Pancreas (tissue), 10 donors: ENCODE results near the gene NTSR1. TPM values are rescaled to one million over a fixed set of nuclear protein-coding genes. Genes with fewer than 3 reads are reported as not detected.

Experiments
- ATAC-seq, 4 donors: fragments of 200-7000 bp; cut with Tn5 transposase; one replicate each; pipeline versions ENCODE4 v1.8.0 to v1.9.1; 2020; ENCODE audit warnings: mild to moderate bottlenecking in 4 of 4, moderate library complexity in 4 of 4
- DNase-seq, 6 donors: peaks; one replicate each; pipeline ENCODE4 v3.0.0-alpha.2; 2020
- FAIRE-seq: peaks from 2 replicates; lab custom pipeline; 2012; peaks lifted over from hg19 to GRCh38; lab: Jason Lieb, UNC
- H3K27ac ChIP-seq, 4 donors: fragments of 200-600 bp; sonication (generic); 1 replicate in 3 of 4; 2 replicates in 1 of 4; pipeline versions ENCODE4 v1.5.0 to v1.8.0; 2020
- H3K27me3 ChIP-seq, 4 donors: fragments of 200-600 bp; one replicate each; pipeline ENCODE4 v1.8.0; 2021
- H3K36me3 ChIP-seq, 3 donors: fragments of 200-600 bp; sonication (generic) in 1 of 3; one replicate each; pipeline versions ENCODE4 v1.5.0 to v1.8.0; 2020 to 2021
- H3K4me1 ChIP-seq, 3 donors: fragments of 200-600 bp; one replicate each; pipeline ENCODE4 v1.8.0; 2021
- H3K4me3 ChIP-seq, 4 donors: fragments of 200-600 bp; sonication (generic) in 2 of 4; one replicate each; pipeline versions ENCODE4 v1.5.0 to v1.8.0; 2020 to 2021
- H3K9me3 ChIP-seq, 4 donors: fragments of 200-600 bp; one replicate each; pipeline ENCODE4 v1.8.0; 2021
- CTCF ChIP-seq, 4 donors: fragments of 200-600 bp; sonication (generic) in 3 of 4; IDR thresholded peaks; one replicate each; pipeline versions ENCODE4 v1.5.0 to v1.8.0; 2021; ENCODE audit warnings: antibody characterized with exemption in 4 of 4
- WGBS, 2 donors: extraction: QIAGEN DNeasy Blood & Tissue Kit; methylation state at CpG; one replicate each; pipeline ENCODE4 v1.1.7; 2013; 5-methylcytosine and 5-hydroxymethylcytosine counted together
- intact Hi-C, 3 donors: fragments of 100-400 bp; cut with DNase I; formaldehyde crosslinking; loops; one replicate each; pipeline versions ENCODE4 v1.11.1 to v1.14.2; 2022
- polyA plus RNA-seq, 2 donors: library from polyadenylated mRNA; stranded (reverse); fragments of 200-250 nt; gene quantifications; one replicate each; pipeline ENCODE4 v1.2.3, GENCODE V29; 2013
- total RNA-seq, 6 donors: library from RNA; stranded (reverse); fragmentation: NEBNext Ultra II Directional in 4 of 6; extraction: Animal tissue kit (Norgen Biotek cat#: 25700) in 4 of 6; gene quantifications; one replicate each; pipeline versions ENCODE4 v1.2.1 to v1.2.4, GENCODE V29; 2021 to 2023
- donor health status: healthy with polysubstance abuse.
- donor health status: DM: no; HTN: no; CAD: no; lungs with moderate emphysema.
- donor health status: DM: no; HTN: no; CAD: no.
- donor health status: control.
- donor health status: control.
- donor health status: Bipolar disorder and iron deficiency.
- donor health status: DM: yes; HTN: yes; CAD: no.
- donor health status: DM: no; HTN: no; CAD: no.
- donor health status: DM: no; HTN: no; CAD: no.
- donor health status: DM: yes; HTN: yes; CAD: no.

NTSR1 gene
- total and polyA plus RNA-seq, 8 donors, result 0.02 to 0.15 (median 0.09) TPM; not detected in 2

GRCh38 chr20:62765021-62765420, 56.4 kb downstream of the NTSR1 start:
- ATAC-seq (no peak), DNase-seq (no peak), FAIRE-seq (no peak)
- H3K4me1 ChIP-seq, result no peaks in the 10 kb centered on the region
- H3K9me3 ChIP-seq, result no peaks in the 10 kb centered on the region
- H3K27ac ChIP-seq, result no peak overlapping the region
- H3K4me3 ChIP-seq, result no peak overlapping the region
- no peaks in the 10 kb centered on the region for H3K36me3 ChIP-seq
- intact Hi-C loops, result no loop called here
- TF ChIP-seq CTCF (IDR thresholded peaks at IDR 0.05), result no peak
- 64 to 73% methylated on average over 6 of the region's 6 CpGs for WGBS, 2 donors
- H3K27me3 ChIP-seq, result no peaks in the 10 kb centered on the region

GRCh38 chr20:62765432-62766070, 56.9 kb downstream of the NTSR1 start:
- Histone ChIP-seq H3K4me1 (no peaks in the 10 kb centered on the region), H3K9me3 (no peaks in the 10 kb centered on the region), H3K36me3 (no peaks in the 10 kb centered on the region), H3K27ac (no peak overlapping the region), H3K4me3 (no peak overlapping the region), H3K27me3 (no peaks in the 10 kb centered on the region)
- DNase-seq (peak in 2 of 6 donors; percentile 12 to 60), FAIRE-seq (no peak), ATAC-seq (no peak)
- WGBS, 2 donors, result 54 to 67% methylated on average over 15 of the region's 15 CpGs
- no peak for TF ChIP-seq CTCF (IDR thresholded peaks at IDR 0.05)
- intact Hi-C loops, result no loop called here

- peak in 2 of 6 donors; percentile 28 to 49 for DNase-seq
- no peaks in the 10 kb centered on the region for H3K27me3 ChIP-seq
- H3K9me3 ChIP-seq, result no peaks in the 10 kb centered on the region
- no peak overlapping the region for H3K27ac ChIP-seq
- no peaks in the 10 kb centered on the region for H3K4me1 ChIP-seq
- intact Hi-C loops, result no loop called here
- H3K4me3 ChIP-seq, result no peak overlapping the region
- FAIRE-seq, result no peak
- 28 to 37% methylated on average over 10 of the region's 10 CpGs for WGBS, 2 donors
- no peak for TF ChIP-seq CTCF (IDR thresholded peaks at IDR 0.05)
- H3K36me3 ChIP-seq, result no peaks in the 10 kb centered on the region
- no peak for ATAC-seq
These were observed 57.4 kb downstream of the NTSR1 start for GRCh38 chr20:62766071-62766450.

GRCh38 chr20:62766716-62767115, 58.1 kb downstream of the NTSR1 start:
- WGBS, 2 donors, result 18 to 25% methylated on average over 16 of the region's 16 CpGs
- no peak for TF ChIP-seq CTCF (IDR thresholded peaks at IDR 0.05)
- Histone ChIP-seq H3K4me1 (no peaks in the 10 kb centered on the region), H3K9me3 (no peaks in the 10 kb centered on the region), H3K27ac (peak overlapping the region in 2 of 4 donors; percentile 5 to 37), H3K4me3 (no peak overlapping the region), H3K36me3 (no peaks in the 10 kb centered on the region), H3K27me3 (no peaks in the 10 kb centered on the region)
- DNase-seq, result peak in 5 of 6 donors; percentile 67 to 77 (median 72)
- ATAC-seq, result peak in 3 of 4 donors; percentile 23 to 57 (median 48)
- FAIRE-seq, result no peak
- intact Hi-C loops, result no loop called here

- no peaks in the 10 kb centered on the region for H3K4me1 ChIP-seq
- FAIRE-seq, result no peak
- no peak for DNase-seq
- no peak for TF ChIP-seq CTCF (IDR thresholded peaks at IDR 0.05)
- WGBS, 2 donors, result 45 to 47% methylated on average over 8 of the region's 8 CpGs
- intact Hi-C loops, result no loop called here
- H3K36me3 ChIP-seq, result no peaks in the 10 kb centered on the region
- H3K27ac ChIP-seq, result peak overlapping the region; percentile 68 to 84 (median 80)
- no peak for ATAC-seq
- peak overlapping the region in 2 of 4 donors; percentile 3 to 16 for H3K4me3 ChIP-seq
- H3K27me3 ChIP-seq, result no peaks in the 10 kb centered on the region
- H3K9me3 ChIP-seq, result no peaks in the 10 kb centered on the region
These were observed 59.6 kb downstream of the NTSR1 start for GRCh38 chr20:62768234-62768546.
